H9 (cell line): ENCODE data around the gene CD58. TPM values are rescaled to one million over a fixed set of nuclear protein-coding genes. Genes with fewer than 3 reads are reported as not detected.

Experiments used
- DNase-seq: peaks from one replicate; pipeline ENCODE4 v3.0.0-alpha.2; 2017
- H2AFZ ChIP-seq: one replicate; pipeline ENCODE4 v1.6.1; 2013; ENCODE audit warnings: mild to moderate bottlenecking, low read length, control low read depth, moderate library complexity
- H2AK5ac ChIP-seq: 2 replicates; pipeline ENCODE4 v1.6.1; 2013; ENCODE audit warnings: low read length, control low read depth, mixed read lengths; ENCODE audit not compliant: insufficient read length
- H2BK120ac ChIP-seq: one replicate; pipeline ENCODE4 v1.6.1; 2013; ENCODE audit warnings: low read depth, mild to moderate bottlenecking, low read length, control low read depth, inconsistent platforms; ENCODE audit not compliant: poor library complexity, severe bottlenecking
- H2BK12ac ChIP-seq: 2 replicates; pipeline ENCODE4 v1.6.1; 2013; ENCODE audit warnings: low read length, control low read depth, mixed read lengths, low read depth; ENCODE audit not compliant: insufficient read length
- H2BK15ac ChIP-seq: 2 replicates; pipeline ENCODE4 v1.6.1; 2013; ENCODE audit warnings: low read depth, low read length, control low read depth
- H2BK20ac ChIP-seq: one replicate; pipeline ENCODE4 v1.6.1; 2013; ENCODE audit warnings: low read depth, mild to moderate bottlenecking, low read length, control low read depth, inconsistent platforms; ENCODE audit not compliant: poor library complexity, severe bottlenecking
- H2BK5ac ChIP-seq: 2 replicates; pipeline ENCODE4 v1.6.1; 2013; ENCODE audit warnings: low read length, control low read depth, mixed read lengths; ENCODE audit not compliant: insufficient read length
- H3K14ac ChIP-seq: 2 replicates; pipeline ENCODE4 v1.6.1; 2013; ENCODE audit warnings: low read length, control low read depth; ENCODE audit not compliant: insufficient read depth
- H3K18ac ChIP-seq: 2 replicates; pipeline ENCODE4 v1.6.1; 2013; ENCODE audit warnings: low read depth, mild to moderate bottlenecking, mixed read lengths, low read length, control low read depth; ENCODE audit not compliant: insufficient read length
- H3K23ac ChIP-seq: 2 replicates; pipeline ENCODE4 v1.6.1; 2013; ENCODE audit warnings: low read length, control low read depth, mixed read lengths, low read depth; ENCODE audit not compliant: insufficient read length
- H3K23me2 ChIP-seq: 2 replicates; pipeline ENCODE4 v1.6.1; 2013; ENCODE audit warnings: low read depth, mild to moderate bottlenecking, mixed read lengths, low read length, control low read depth; ENCODE audit not compliant: insufficient read length, poor library complexity, severe bottlenecking
- H3K27ac ChIP-seq: 2 replicates; pipeline ENCODE4 v1.5.1; 2013; ENCODE audit warnings: low read length, control low read depth, mixed read lengths, low read depth; ENCODE audit not compliant: insufficient read length
- H3K27me3 ChIP-seq: 2 replicates; pipeline ENCODE4 v1.6.1; 2013; ENCODE audit warnings: low read length, control low read depth, inconsistent platforms; ENCODE audit not compliant: insufficient read depth
- H3K4ac ChIP-seq: 2 replicates; pipeline ENCODE4 v1.6.1; 2013; ENCODE audit warnings: low read depth, mild to moderate bottlenecking, control low read depth, inconsistent platforms, low read length, moderate library complexity
- H3K4me1 ChIP-seq: 2 replicates; pipeline ENCODE4 v1.6.1; 2013; ENCODE audit warnings: low read length, control low read depth, inconsistent platforms; ENCODE audit not compliant: insufficient read depth
- H3K4me2 ChIP-seq: 2 replicates; pipeline ENCODE4 v1.6.1; 2013; ENCODE audit warnings: low read length, control low read depth, mixed read lengths; ENCODE audit not compliant: insufficient read length, insufficient read depth
- H3K56ac ChIP-seq: 2 replicates; pipeline ENCODE4 v1.6.1; 2013; ENCODE audit warnings: low read depth, mild to moderate bottlenecking, mixed read lengths, low read length, control low read depth; ENCODE audit not compliant: insufficient read length
- H3K79me1 ChIP-seq: 2 replicates; pipeline ENCODE4 v1.6.1; 2013; ENCODE audit warnings: low read depth, mild to moderate bottlenecking, moderate library complexity, low read length, control low read depth, inconsistent platforms; ENCODE audit not compliant: insufficient read depth, poor library complexity, severe bottlenecking
- H3K79me2 ChIP-seq: 2 replicates; pipeline ENCODE4 v1.6.1; 2013; ENCODE audit warnings: low read length, control low read depth, inconsistent platforms; ENCODE audit not compliant: insufficient read depth
- H3K9ac ChIP-seq: 2 replicates; pipeline ENCODE4 v1.6.1; 2013; ENCODE audit warnings: low read length, control low read depth, mixed read lengths; ENCODE audit not compliant: insufficient read length; ENCODE audit errors: extremely low read depth
- H3K9me3 ChIP-seq: one replicate; pipeline ENCODE4 v1.6.1; 2013; ENCODE audit warnings: low read depth, low read length, inconsistent platforms; ENCODE audit not compliant: control insufficient read depth
- H3T11ph ChIP-seq: one replicate; pipeline ENCODE4 v1.6.1; 2013; ENCODE audit warnings: mild to moderate bottlenecking, low read length, control low read depth, inconsistent platforms
- H4K20me1 ChIP-seq: one replicate; pipeline ENCODE4 v1.6.1; 2013; ENCODE audit not compliant: control insufficient read depth, insufficient read length, insufficient read depth
- H4K5ac ChIP-seq: 2 replicates; pipeline ENCODE4 v1.6.1; 2013; ENCODE audit warnings: low read depth, mild to moderate bottlenecking, mixed read lengths, low read length, control low read depth; ENCODE audit not compliant: insufficient read length
- H4K8ac ChIP-seq: replicated peaks from 2 replicates; pipeline ENCODE4 v1.6.1; 2013; ENCODE audit warnings: low read length, control low read depth, mixed read lengths, low read depth; ENCODE audit not compliant: insufficient read length
- H4K91ac ChIP-seq: 2 replicates; pipeline ENCODE4 v1.6.1; 2013; ENCODE audit warnings: low read depth, mild to moderate bottlenecking, moderate library complexity, mixed read lengths, low read length, control low read depth; ENCODE audit not compliant: insufficient read length
- H3K27ac Mint-ChIP-seq, 3 experiments: 2 replicates in 2 of 3; 3 replicates in 1 of 3; pipeline ENCODE4 v1.8.0; 2020 to 2021; ENCODE audit warnings: mixed read lengths in 3 of 3, mild to moderate bottlenecking in 1 of 3, moderate library complexity in 1 of 3
- H3K27me3 Mint-ChIP-seq: 2 replicates; pipeline ENCODE4 v1.8.0; 2021; ENCODE audit warnings: low read depth, mild to moderate bottlenecking, moderate library complexity, mixed read lengths
- H3K36me3 Mint-ChIP-seq, 3 experiments: 2 replicates in 2 of 3; 3 replicates in 1 of 3; pipeline ENCODE4 v1.8.0; 2020 to 2021; ENCODE audit warnings: low read depth in 3 of 3, mixed read lengths in 3 of 3; ENCODE audit not compliant: insufficient read depth in 1 of 3
- H3K4me1 Mint-ChIP-seq, 2 experiments: 2 replicates each; pipeline ENCODE4 v1.8.0; 2020; ENCODE audit warnings: mixed read lengths in 2 of 2
- H3K4me3 Mint-ChIP-seq, 2 experiments: 2 replicates in 1 of 2; 3 replicates in 1 of 2; pipeline ENCODE4 v1.8.0; 2020 to 2021; ENCODE audit warnings: mild to moderate bottlenecking in 2 of 2, mixed read lengths in 2 of 2, moderate library complexity in 1 of 2
- H3K9me3 Mint-ChIP-seq, 2 experiments: 2 replicates in 1 of 2; 3 replicates in 1 of 2; pipeline ENCODE4 v1.8.0; 2020; ENCODE audit warnings: mild to moderate bottlenecking in 2 of 2, mixed read lengths in 2 of 2, moderate library complexity in 1 of 2
- CTCF ChIP-seq: fragments of 200-600 bp; sonication (generic); conservative IDR thresholded peaks from 3 replicates; pipeline ENCODE4 v1.8.0; 2021; ENCODE audit warnings: antibody characterized with exemption, mild to moderate bottlenecking
- WGBS: extraction: QIAGEN DNeasy Blood & Tissue Kit; methylation state at CpG from one replicate; pipeline ENCODE4 v1.1.7; 2013; ENCODE audit warnings: missing lambda C conversion rate, low lambda C conversion rate, mixed read lengths; ENCODE audit not compliant: insufficient read length; ENCODE audit errors: extremely low coverage; 5-methylcytosine and 5-hydroxymethylcytosine counted together
- total RNA-seq: library from RNA; stranded (reverse); gene quantifications from 2 replicates; pipeline ENCODE4 v1.2.1, GENCODE V29; 2021

Gene CD58
- total RNA-seq, 1 experiment from 2014 or later, result 4.3 TPM

- no CpG with 5 or more reads among the region's 45 CpGs for WGBS
- Histone ChIP-seq H3K9me3 (no peaks in the 10 kb centered on the region), H3K79me2 (no peaks in the 10 kb centered on the region), H3K23me2 (no peaks in the 10 kb centered on the region), H2BK20ac (no peak overlapping the region), H3K27ac (no peak overlapping the region), H3T11ph (no peak overlapping the region), H4K20me1 (no peaks in the 10 kb centered on the region), H3K4ac (no peak overlapping the region), H3K79me1 (no peaks in the 10 kb centered on the region), H2BK120ac (no peak overlapping the region), H3K23ac (no peak overlapping the region), H3K56ac (no peak overlapping the region), H3K14ac (no peak overlapping the region), H2AFZ (no peak overlapping the region), H3K4me2 (no peak overlapping the region), H2BK5ac (no peak overlapping the region), H3K18ac (no peak overlapping the region), H4K8ac (no peak overlapping the region), H2AK5ac (no peak overlapping the region), H3K9ac (no peak overlapping the region), H4K5ac (no peak overlapping the region), H4K91ac (no peak overlapping the region), H2BK15ac (no peak overlapping the region), H3K4me1 (no peaks in the 10 kb centered on the region), H3K27me3 (no peaks in the 10 kb centered on the region), H2BK12ac (no peak overlapping the region)
- no peak for DNase-seq
- Mint-ChIP-seq H3K36me3 (peaks cover 12 to 22% (median 17%) of the 10 kb centered on the region in 3 experiments; a peak in 6 of 7 replicates), H3K4me1 (peaks cover 0 to 8% of the 10 kb centered on the region in 2 experiments; a peak in 2 of 4 replicates), H3K9me3 (no peaks in the 10 kb centered on the region; a peak in 1 of 5 replicates), H3K27me3 (peaks cover 13% of the 10 kb centered on the region), H3K4me3 (no peak overlapping the region), H3K27ac (no peak overlapping the region)
- TF ChIP-seq CTCF, result no peak
Measured at GRCh38 chr1:116534014-116534739, 36.6 kb downstream of the CD58 start.
